NCI-H69 (cell line): Measurements from ENCODE around the gene APOBEC4.

Experiments used
- DNase-seq: peaks from one replicate; lab custom pipeline; 2025; lab: John Stamatoyannopoulos, UW

APOBEC4 gene

GRCh38 chr1:183602510-183602909 lies 50.6 kb downstream of the APOBEC4 start:
- DNase-seq, result no peak

- no peak for DNase-seq
Observed at GRCh38 chr1:183600634-183601033, 52.5 kb downstream of the APOBEC4 start.

- DNase-seq, result no peak
Observed at GRCh38 chr1:183600136-183600535, 53.0 kb downstream of the APOBEC4 start.

GRCh38 chr1:183598386-183598785 lies 54.7 kb downstream of the APOBEC4 start:
- DNase-seq, result no peak

- DNase-seq, result no peak
Observed at GRCh38 chr1:183597656-183598347, 55.3 kb downstream of the APOBEC4 start.

GRCh38 chr1:183596500-183596899 lies 56.6 kb downstream of the APOBEC4 start:
- no peak for DNase-seq
